HG02840 (cell line): ENCODE measurements around the gene OTUD3.
"Not testable (repeated sequence)": the region's sequence is repeated elsewhere in the genome, so short reads cannot be mapped to it uniquely, and the experiment has no call there.

Experiments
- ATAC-seq: cut with Tn5 transposase; IDR thresholded peaks from one replicate; pipeline ENCODE4 v1.9.1; 2021; ENCODE audit warnings: mild to moderate bottlenecking, moderate library complexity, moderate number of reproducible peaks; ENCODE audit not compliant: unreplicated experiment, low FRiP score

Gene OTUD3

DNA sequence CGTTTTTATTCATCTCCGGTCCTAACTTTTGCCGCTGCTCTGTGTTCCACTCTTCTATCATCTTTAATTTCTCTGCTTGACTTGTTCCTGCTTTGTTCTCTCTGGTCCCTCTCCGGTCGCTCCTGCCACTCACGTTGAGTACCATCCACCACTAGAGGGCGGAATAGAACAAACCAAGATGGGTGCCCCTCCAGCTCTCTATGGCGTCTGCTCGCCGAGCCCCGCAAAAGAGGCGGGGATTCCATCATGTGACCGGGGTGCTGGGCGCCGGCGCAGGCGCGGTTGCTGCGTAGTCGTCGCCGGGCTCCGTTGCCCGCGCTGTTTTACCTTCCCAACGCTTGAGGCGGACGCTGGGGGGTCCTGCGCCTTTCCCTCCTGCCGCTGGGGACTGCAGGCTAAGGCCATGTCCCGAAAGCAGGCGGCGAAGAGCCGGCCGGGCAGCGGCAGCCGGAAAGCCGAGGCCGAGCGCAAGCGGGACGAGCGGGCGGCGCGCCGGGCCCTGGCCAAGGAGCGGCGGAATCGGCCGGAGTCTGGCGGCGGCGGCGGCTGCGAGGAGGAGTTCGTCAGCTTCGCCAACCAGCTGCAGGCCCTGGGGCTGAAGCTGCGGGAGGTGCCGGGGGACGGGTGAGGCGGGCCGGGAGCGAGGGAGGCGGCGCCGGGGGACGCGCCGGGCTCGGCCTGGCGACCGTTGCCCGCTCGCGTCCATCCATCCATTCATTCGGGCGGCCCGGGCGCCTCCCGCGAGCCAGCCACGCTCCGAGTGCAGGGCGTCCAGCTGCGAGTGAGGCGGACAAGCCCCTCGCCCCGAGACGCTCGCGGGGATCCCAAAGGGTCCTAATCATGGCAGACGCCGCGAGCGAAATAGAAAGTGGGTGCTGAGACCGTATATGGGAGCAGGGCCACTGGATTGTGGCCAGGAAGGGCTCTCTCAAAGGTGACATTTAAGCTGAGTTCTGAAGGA is at the start of gene OTUD3:
Gene OTUD3, plus strand, starts transcription at position 285 of the 961 bp plus-strand sequence. Its CDS starts 119 bp downstream, at position 404.
- ATAC-seq, result peak; percentile 91

DNA sequence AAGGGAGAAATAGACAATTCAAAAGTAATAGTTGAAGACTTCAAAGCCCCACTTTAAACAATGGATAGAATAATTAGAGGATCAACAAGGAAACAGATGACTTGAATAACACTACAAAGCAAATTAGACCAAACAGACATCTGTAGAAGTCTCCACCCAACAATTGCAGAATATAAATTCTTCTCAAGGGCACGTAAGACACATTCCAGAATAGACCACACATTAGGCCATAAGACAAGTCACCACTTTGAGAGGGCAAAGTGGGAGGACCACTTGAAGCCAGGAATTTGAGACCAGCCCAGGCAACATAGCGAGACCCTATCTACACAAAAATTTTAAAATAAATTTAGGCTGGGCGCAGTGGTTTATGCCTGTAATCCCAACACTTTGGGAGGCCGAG is 46.6 kb upstream of the OTUD3 start:
- no peak for ATAC-seq

DNA sequence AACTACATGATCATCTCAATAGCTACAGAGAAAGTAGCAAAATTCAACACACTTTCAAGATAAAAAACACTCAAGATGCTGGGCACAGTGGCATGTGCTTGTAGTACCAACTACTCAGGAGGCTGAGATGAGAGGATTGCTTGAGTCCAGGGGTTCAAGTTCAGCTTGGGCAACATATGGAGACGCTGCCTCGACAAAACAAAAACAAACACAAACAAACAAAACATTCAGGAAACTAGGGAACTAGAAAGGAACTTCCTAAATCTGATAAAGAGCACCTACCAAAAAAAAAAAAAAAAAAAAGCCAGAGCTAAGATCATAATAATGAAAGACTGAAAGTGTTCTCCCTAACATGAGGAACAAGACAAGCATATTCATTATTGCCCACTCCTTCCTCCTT is 44.3 kb upstream of the OTUD3 start:
- ATAC-seq, result no peak

GRCh38 chr1:19840228-19840627 is 42.0 kb upstream of the OTUD3 start:
- no peak for ATAC-seq

- no peak for ATAC-seq
Measured at GRCh38 chr1:19844731-19845495, 37.3 kb upstream of the OTUD3 start.

DNA sequence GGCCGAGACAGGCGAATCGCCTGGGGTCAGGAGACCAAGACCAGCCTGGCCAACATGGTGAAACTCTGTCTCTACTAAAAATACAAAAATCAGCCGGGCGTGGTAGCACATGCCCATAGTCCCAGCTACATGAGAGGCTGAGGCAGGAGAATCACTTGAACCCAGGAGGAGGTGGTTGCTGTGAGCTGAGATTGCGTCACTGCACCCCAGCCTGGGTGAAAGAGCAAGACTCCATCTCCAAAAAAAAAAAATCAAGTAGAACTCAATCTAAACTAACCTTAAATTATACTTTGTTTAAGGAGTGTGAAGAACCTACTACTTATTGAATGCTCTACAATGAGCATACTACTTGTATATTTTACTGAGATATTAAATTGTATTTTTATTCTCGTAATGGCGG is 36.6 kb upstream of the OTUD3 start:
- ATAC-seq, result no peak

GRCh38 chr1:19846338-19846737 is 35.9 kb upstream of the OTUD3 start:
- no peak for ATAC-seq

- ATAC-seq, result not testable (repeated sequence)
Measured at GRCh38 chr1:19847334-19847733, 34.9 kb upstream of the OTUD3 start.

GRCh38 chr1:19849307-19849706 is 32.9 kb upstream of the OTUD3 start:
- ATAC-seq, result not testable (repeated sequence)

DNA sequence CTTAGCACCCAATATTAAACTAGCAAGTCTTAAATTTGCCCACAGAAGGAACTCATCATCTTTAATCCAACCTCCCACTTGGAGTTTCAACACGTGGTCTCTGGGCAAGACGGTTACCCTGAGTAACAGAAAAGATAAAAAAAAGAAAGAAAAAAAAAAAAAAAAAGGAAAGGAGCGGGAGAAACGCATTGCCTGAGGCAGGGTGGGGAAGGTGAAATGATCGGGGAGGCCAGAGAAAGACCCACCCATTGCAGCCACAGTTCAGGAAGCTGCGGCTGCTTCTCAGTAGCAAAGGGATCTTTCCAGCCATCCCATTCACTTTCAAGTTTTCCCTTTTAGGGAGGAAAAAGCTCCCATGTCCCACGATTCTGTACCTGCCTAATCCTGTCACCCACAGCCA is 32.0 kb upstream of the OTUD3 start:
- no peak for ATAC-seq

DNA sequence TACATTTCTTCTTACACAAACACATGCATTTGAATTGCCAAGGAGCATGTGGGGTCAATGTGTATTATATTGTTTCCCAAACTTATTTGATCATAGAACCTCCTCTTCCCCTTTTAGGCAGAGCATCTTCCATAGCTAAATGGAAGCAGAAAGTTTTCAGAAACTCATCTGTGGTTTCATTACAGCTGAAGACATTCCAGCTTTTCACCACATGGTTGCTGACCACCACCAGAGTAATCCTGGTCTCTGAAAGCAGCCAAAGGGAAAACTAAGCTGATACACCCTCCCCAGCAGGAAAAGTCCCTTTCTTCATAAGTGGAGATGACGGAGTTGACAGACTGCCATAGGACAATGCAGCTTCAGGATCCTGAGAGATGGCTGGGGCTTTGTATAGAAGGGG is 30.2 kb upstream of the OTUD3 start:
- no peak for ATAC-seq

DNA sequence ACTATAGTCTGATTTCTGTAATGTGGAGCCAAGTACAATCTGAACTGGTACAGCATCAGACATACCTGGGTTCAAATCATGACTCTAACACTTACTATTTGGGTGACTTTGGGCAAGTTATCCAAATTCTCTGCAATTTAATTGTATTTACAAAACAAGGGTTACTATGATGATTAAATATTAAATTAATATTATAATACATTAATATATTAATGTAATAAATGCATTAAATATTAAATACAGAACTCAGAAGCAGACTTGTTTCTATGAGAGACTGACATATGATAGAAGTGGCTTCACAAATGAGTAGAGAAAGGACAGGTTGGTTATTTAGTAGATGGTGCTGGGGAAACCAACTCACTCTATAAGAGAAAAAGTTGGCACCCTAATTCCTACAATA is 27.3 kb upstream of the OTUD3 start:
- no peak for ATAC-seq

DNA sequence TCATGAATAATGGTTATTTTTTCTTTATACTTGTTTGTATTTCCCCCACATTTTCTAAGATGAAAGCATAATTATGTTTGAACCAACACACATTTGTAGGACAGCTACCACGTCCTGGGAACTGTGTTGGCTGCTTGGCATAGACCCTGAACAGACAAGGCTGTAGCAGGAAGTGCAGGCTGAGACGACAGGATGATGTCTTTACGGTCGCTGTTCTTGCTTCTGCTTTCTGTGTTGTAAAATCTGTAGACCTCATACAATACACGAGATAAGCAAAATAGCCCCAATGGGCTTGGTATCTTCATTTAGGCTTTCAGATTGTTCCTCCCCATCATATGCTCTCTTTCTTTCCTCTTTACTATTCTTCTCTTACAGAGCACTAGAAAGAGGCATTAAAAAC is 23.3 kb upstream of the OTUD3 start:
- no peak for ATAC-seq

- ATAC-seq, result no peak
Measured at GRCh38 chr1:19859876-19860275, 22.3 kb upstream of the OTUD3 start.

- ATAC-seq, result no peak
Measured at GRCh38 chr1:19860418-19860817, 21.8 kb upstream of the OTUD3 start.

GRCh38 chr1:19861034-19861433 is 21.2 kb upstream of the OTUD3 start:
- no peak for ATAC-seq

- ATAC-seq, result no peak
Measured at GRCh38 chr1:19861842-19862530, 20.2 kb upstream of the OTUD3 start.

- no peak for ATAC-seq
Measured at GRCh38 chr1:19862944-19863343, 19.3 kb upstream of the OTUD3 start.

- ATAC-seq, result no peak
Measured at GRCh38 chr1:19864570-19865160, 17.5 kb upstream of the OTUD3 start.

GRCh38 chr1:19866029-19866428 is 16.2 kb upstream of the OTUD3 start:
- ATAC-seq, result no peak

DNA sequence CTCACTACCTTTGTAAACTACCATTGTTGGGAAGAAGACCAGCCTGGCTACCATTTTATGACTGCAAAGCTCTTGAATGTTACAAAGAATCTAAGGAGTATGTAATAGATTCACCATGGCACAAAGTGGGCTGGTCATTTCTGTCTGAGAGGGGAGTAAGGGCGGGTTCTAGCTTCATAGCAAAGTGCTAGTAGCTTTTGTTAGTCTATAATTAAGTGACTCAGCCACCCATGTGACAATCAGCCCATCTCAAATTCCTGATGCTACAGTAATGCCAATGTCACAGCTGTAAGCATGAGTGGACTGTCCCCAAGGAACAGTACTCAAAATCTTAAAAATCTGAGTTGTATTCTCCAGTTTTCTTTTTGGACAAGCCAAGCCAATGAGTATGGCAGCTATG is 15.4 kb upstream of the OTUD3 start:
- no peak for ATAC-seq
